ENCODE measurements around the gene MMP19. TPM values are rescaled to one million over a fixed set of nuclear protein-coding genes. Genes with fewer than 3 reads are reported as not detected.
"Not testable (repeated sequence)": the region's sequence is repeated elsewhere in the genome, so short reads cannot be mapped to it uniquely, and the experiment has no call there.

The MMP19 gene
- total RNA-seq, 4 donors from 2014 or later = 5.6 to 36.6 (median 11.4) TPM

DNA sequence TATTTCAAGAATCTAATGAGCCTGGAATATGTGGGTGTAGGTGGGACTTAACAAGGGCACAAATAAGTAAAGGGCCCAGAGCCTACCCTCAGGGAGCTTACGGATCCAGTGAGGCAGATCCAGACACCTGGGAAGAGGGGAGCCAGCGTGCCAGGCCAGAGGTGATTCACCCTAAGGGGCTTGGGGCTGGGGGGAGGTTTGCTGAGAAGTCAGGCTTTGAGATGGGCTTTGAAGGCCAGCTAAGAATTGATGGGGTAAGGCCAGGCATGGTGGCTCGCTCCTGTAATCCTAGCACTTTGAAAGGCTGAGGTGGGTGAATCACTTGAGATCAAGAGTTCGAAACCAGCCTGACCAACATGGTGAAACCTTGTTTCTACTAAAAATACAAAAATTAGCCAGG, 695 bp upstream of the MMP19 start:
- no peak for DNase-seq
- Histone ChIP-seq H3K4me1 (peaks cover 7 to 12% of the 10 kb centered on the region in 2 donors), H3K27me3 (no peaks in the 10 kb centered on the region), H3K27ac (peak overlapping the region; percentile 86 to 89), H3K36me3 (no peaks in the 10 kb centered on the region), H3K4me3 (no peak overlapping the region), H3K9me3 (no peaks in the 10 kb centered on the region)
- intact Hi-C loops (cut with DNase I; ENCODE audit: low total_unique reads) = no loop called here
- TF ChIP-seq, protein P1, sequence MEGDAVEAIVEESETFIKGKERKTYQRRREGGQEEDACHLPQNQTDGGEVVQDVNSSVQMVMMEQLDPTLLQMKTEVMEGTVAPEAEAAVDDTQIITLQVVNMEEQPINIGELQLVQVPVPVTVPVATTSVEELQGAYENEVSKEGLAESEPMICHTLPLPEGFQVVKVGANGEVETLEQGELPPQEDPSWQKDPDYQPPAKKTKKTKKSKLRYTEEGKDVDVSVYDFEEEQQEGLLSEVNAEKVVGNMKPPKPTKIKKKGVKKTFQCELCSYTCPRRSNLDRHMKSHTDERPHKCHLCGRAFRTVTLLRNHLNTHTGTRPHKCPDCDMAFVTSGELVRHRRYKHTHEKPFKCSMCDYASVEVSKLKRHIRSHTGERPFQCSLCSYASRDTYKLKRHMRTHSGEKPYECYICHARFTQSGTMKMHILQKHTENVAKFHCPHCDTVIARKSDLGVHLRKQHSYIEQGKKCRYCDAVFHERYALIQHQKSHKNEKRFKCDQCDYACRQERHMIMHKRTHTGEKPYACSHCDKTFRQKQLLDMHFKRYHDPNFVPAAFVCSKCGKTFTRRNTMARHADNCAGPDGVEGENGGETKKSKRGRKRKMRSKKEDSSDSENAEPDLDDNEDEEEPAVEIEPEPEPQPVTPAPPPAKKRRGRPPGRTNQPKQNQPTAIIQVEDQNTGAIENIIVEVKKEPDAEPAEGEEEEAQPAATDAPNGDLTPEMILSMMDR (IDR thresholded peaks at IDR 0.05) = no peak
- TF ChIP-seq POLR2A (IDR thresholded peaks at IDR 0.05) = no peak

DNA sequence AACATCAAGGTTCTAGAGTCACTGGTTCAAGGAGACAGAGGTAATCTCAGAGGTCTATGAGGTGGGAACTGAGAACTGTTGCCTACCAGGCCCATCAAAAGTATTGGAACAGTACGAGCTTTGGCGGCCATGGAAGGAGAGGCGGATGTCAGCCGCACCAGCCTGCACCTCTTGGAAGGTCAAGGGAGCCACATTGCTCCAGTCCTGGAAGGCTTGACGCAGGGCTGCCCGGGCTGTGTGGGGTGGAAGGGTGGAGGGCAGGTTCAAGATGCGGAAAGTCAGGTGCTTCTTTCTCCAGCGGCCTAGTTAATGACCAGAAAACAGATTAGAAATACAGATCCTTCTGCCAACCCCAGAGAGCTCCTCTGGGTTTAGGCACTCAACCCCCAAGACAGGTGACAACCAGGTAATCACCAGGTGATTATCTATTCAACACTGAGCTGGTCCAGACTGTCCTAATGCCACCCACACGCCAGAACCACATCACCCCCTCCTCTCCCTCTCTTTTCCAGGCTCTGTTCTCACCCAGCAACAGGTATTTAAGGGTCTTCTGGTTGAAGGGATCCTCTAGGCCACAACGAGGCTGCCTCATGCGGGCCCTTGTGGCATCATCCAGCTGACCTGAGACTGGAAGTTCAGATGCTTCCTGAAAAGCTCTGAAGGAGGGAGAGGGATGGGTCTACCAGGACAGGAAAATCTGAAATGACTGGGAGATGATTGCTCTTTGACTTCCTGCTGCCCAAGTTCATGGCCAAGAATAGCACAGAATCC, 2.0 kb downstream of the MMP19 start:
- no peak for DNase-seq
- peak overlapping the region in 1 of 2 donors; percentile 86 for H3K27ac ChIP-seq
- H3K9me3 ChIP-seq = no peaks in the 10 kb centered on the region
- TF ChIP-seq, protein P1 (IDR thresholded peaks at IDR 0.05) = no peak
- TF ChIP-seq POLR2A (IDR thresholded peaks at IDR 0.05) = no peak
- intact Hi-C loops (cut with DNase I; ENCODE audit: low total_unique reads) = no loop called here
- no peaks in the 10 kb centered on the region for H3K4me1 ChIP-seq
- no peaks in the 10 kb centered on the region for H3K36me3 ChIP-seq
- no peaks in the 10 kb centered on the region for H3K27me3 ChIP-seq
- no peak overlapping the region for H3K4me3 ChIP-seq

DNA sequence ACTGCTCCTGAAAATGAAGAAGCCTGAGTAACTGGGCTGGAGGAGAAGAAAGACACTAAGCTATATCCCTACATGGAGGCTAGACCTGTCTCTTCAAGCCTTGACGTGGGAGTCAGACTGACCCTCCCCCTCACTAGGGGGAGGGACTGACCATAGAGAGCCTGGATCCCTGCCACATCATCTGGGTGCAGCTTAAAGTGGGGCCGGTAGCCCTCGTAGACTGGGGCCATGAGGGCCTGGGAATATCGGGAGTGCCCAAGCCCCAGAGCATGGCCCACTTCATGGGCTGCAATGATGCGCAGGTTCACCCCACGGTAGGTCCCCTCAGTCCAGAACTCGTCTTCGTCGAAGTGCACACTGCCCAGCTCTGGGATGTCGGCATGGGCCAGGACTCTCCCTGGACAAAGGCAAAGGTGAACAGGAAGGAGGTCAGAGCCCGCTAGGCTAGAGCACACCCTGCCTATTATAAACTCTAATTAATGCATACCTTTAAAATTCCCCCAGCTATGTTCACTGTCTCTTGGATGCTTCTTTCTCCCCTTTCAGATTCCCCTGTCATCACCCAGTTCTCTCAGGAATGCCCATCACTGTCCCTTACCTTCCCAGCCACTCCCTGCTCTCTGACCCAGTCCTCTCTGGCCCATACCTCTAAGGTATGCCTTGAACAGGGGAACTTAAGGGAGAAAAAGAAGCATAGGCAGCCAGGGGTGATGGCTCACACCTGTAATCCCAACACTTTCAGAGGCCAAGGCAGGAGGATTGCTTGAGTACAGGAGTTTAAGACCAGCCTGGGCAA, 3.2 kb downstream of the MMP19 start:
- Histone ChIP-seq H3K9me3 (no peaks in the 10 kb centered on the region), H3K4me1 (no peaks in the 10 kb centered on the region), H3K27ac (no peak overlapping the region), H3K27me3 (no peaks in the 10 kb centered on the region), H3K36me3 (no peaks in the 10 kb centered on the region), H3K4me3 (no peak overlapping the region)
- DNase-seq = no peak
- intact Hi-C loops (cut with DNase I; ENCODE audit: low total_unique reads) = no loop called here
- TF ChIP-seq, protein P1 (IDR thresholded peaks at IDR 0.05) = no peak
- no peak for TF ChIP-seq POLR2A (IDR thresholded peaks at IDR 0.05)

DNA sequence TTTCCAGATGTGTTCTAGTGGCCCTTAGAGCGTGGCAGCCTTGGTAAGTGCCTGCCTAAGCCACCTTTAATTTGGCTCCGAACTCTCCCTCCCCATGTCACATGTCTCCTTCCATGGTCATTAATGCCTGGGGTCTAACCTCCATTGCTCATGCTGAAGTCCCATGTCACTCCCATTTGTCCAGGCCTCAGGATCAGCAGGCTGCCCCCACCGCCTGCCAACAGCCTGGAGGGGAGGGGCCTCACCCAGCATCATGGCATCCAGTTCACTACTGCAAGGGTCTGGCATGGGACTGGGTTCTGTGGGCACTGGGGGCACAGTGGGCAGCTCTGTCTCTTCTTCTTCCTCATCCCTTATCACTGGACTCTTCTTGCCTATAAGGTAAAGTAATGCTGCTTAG, 4.4 kb downstream of the MMP19 start:
- intact Hi-C loops (cut with DNase I; ENCODE audit: low total_unique reads) = no loop called here
- no peak for DNase-seq

DNA sequence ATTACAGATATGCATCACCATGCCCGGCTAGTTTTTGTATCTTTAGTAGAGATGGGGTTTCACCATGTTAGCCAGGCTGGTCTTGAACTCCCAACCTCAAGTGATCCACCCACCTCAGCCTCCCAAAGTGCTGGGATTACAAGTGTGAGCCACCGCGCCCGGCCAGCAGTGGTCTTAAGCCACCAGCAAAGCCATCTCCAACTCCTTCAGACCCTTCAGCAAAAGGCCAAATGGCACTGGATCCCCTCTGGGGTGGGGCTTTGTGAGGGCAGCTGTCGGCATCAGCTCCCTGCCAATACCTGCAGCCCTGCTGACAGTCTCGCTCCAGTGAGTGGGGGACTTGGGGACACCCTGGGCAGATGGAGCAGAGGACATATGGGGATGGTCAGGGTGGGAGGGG, 8.3 kb downstream of the MMP19 start:
- H3K27me3 ChIP-seq; H3K4me3 ChIP-seq; H3K4me1 ChIP-seq; intact Hi-C loops (cut with DNase I; ENCODE audit: low total_unique reads); DNase-seq; H3K36me3 ChIP-seq; H3K27ac ChIP-seq; H3K9me3 ChIP-seq: not testable (repeated sequence)

More for the DNA sequence above, 4.4 kb downstream of the MMP19 start:
- Histone ChIP-seq H3K27me3 (no peaks in the 10 kb centered on the region), H3K4me3 (no peak overlapping the region), H3K27ac (no peak overlapping the region), H3K4me1 (no peaks in the 10 kb centered on the region), H3K9me3 (no peaks in the 10 kb centered on the region), H3K36me3 (no peaks in the 10 kb centered on the region)
- TF ChIP-seq POLR2A (IDR thresholded peaks at IDR 0.05) = no peak
- TF ChIP-seq, protein P1 (IDR thresholded peaks at IDR 0.05) = no peak
